8988T (cell line): ENCODE results near the gene CNBD2.
"Not testable (repeated sequence)": the region's sequence is repeated elsewhere in the genome, so short reads cannot be mapped to it uniquely, and the experiment has no call there.

Experiments used
- DNase-seq: peaks from one replicate; pipeline ENCODE4 v3.0.0; 2011

CNBD2 gene

GRCh38 chr20:35975576-35976373 lies 7.4 kb downstream of the CNBD2 start:
- DNase-seq, result no peak

- DNase-seq, result no peak
Measured at GRCh38 chr20:35978041-35978513, 9.7 kb downstream of the CNBD2 start.

DNA sequence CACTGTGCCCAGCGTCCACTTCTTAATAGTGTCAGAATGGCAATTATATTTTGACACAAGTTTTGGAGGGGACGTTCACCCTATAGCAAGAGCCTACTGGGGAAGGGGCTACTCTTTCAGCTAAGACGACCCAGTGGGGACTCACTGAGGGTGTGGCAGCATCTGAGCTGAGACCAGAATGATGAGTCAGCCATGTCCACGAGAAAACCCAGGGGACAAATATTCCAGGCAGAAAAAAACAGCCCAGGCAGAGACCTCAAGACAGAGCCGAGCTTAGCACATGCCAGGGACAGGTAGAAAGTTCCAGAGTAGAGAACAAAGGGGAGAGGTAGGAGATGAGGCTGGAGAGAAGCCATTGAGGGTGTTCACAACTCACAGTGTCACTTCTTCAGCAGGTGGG lies 11.2 kb downstream of the CNBD2 start:
- DNase-seq, result no peak

- DNase-seq, result no peak
Measured at GRCh38 chr20:35981969-35982368, 13.6 kb downstream of the CNBD2 start.

GRCh38 chr20:35984382-35984781 lies 16.0 kb downstream of the CNBD2 start:
- no peak for DNase-seq

GRCh38 chr20:35985806-35986205 lies 17.4 kb downstream of the CNBD2 start:
- DNase-seq, result no peak

GRCh38 chr20:35988910-35989463 lies 20.6 kb downstream of the CNBD2 start:
- DNase-seq, result no peak

GRCh38 chr20:35991142-35991771 lies 22.9 kb downstream of the CNBD2 start:
- no peak for DNase-seq

DNA sequence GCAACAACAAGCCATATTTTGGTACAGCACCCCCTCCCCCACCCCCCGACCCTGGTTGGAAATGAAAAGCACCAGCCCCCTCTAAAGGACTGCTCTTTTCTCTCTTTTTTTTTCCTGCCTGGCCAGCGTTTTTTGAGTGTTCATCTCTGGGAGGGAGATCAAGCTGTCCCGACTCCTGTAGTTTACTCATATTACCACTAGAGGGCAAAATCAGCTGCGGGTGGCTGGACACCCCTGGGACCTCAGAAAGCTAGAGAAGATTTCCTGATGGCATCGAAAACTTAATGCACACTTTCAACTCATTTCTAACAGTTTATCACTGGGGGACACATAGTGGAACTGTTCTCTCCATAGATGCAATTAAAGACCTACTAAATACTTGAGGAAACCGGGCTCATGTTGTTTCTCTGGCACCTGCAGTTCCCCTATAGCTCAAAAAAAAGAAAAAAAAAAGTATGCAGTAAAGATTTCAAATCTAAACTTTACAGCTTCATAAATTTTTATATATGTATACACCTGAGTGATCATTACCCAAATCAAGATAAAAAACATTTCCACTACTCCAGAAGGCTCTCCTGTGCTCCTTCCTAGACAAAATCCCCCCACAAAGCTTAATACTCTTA lies 24.4 kb downstream of the CNBD2 start:
- DNase-seq, result peak; percentile 70

GRCh38 chr20:35994994-35995453 lies 26.6 kb downstream of the CNBD2 start:
- DNase-seq, result peak; percentile 65

- DNase-seq, result not testable (repeated sequence)
Measured at GRCh38 chr20:35996492-35996891, 28.1 kb downstream of the CNBD2 start.

GRCh38 chr20:36001331-36001730 lies 32.9 kb downstream of the CNBD2 start:
- DNase-seq, result not testable (repeated sequence)

GRCh38 chr20:36002855-36003254 lies 34.5 kb downstream of the CNBD2 start:
- no peak for DNase-seq

DNA sequence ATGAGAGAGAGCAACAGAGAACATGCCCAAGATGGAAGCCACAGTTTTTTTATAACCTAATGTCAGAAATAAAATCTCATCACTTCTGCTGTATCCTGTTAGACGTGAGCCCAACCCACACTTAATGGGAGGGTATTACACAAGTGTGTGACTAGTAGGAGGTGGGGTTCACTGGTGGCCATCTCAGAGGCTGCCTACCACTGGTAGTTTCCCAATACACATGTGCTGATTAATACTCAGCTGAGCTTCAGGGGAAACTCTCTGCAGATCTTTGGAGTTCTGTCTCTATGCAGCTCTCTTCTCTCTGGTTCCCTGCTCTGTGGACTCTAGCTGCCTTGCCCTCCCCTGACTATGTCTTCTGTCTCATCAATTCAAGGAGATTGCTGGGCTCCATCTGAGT lies 35.7 kb downstream of the CNBD2 start:
- DNase-seq, result no peak

GRCh38 chr20:36008461-36009035 lies 40.2 kb downstream of the CNBD2 start:
- DNase-seq, result no peak

DNA sequence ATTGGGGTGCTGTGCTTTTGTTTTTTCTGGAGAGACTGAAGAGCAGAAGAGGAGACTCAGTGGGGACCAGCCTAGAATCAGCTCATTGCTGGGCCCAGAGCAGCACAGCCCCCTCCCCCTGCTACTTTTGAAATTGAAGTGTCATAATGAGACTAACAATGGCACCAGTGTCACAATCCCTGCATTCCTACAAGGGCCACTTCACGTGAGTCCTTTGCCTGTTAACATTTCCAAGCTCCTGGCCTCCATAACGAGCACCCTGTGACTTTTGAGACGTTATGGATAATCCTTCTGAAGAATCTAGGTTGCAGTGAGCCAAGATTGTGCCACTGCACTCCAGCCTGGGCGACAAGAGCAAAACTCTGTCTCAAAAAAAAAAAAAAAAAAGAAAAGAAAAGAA lies 41.7 kb downstream of the CNBD2 start:
- no peak for DNase-seq

- DNase-seq, result no peak
Measured at GRCh38 chr20:36010825-36011224, 42.4 kb downstream of the CNBD2 start.

DNA sequence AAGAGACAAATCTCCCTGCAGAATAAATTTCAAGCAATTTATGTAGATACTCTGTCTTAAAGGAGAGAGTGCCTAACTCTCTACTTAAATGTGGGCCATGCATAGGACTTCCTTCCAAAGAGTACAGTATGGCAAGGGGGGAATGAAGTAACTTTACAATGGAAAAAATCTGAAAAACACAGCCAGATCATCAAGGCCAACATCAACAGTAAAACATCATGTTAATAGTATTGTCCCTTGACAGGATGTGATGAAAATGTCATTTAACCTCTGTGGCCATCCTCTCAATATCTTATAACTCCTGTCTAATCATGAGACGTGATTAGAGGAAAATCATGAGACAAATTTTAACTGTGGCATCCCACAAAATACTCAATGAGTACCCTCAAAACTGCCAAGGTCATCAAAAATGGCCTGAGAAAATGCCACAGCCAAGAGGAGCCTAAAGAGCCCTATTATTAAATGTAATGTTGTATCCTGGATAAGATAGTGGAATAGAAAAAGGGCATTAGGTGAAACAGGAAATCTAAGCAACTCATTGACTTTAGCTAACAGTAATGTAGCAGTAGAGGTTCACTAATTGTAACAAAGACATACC lies 47.5 kb downstream of the CNBD2 start:
- no peak for DNase-seq

DNA sequence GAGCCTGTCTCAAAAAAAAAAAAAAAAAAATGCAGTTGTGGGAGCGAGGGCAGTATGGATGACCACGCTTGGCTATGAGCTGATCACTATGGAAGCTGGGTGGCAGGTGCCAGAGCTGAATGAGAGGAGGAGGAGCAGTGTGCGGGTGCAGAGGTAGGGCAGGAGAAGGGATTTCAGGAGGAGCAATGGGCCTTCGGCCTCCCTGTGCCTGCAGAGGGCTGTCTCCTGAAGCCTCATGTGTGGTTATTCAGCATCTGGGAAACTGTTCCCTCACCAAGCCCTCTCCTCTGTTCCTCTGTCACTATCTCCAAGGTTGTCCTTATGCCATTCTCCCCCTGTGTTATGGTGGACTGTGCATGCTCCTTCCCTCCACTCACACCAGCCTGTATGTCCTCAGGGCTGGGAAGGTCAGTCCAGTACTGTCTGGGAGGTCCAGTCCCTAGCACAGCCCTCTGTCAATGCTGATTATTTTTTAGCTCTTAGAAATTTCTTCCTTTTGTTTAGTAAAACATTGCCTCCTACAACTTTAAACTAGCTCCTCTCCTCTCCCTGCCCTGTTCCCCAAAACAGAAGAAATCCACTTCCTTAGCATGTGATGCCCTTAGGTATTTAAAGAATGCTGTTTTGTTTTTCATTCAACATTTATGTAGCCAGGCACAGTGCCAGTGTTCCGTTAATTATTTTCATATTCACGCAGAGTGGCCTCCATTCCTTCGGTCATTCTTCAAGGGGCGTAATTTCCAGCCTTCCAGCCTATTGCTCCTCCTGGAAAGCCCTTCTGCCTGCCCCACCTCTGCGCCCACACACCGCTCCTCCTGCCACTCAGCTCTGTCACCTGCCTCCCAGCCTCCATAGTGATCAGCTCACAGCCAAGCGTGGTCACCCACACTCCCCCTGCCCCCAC lies 48.9 kb downstream of the CNBD2 start:
- DNase-seq, result no peak

GRCh38 chr20:36018208-36018988 lies 50.0 kb downstream of the CNBD2 start:
- DNase-seq, result no peak

GRCh38 chr20:36026131-36026530 lies 57.7 kb downstream of the CNBD2 start:
- DNase-seq, result not testable (repeated sequence)
